BJ (cell line): ENCODE measurements around the gene SEPTIN8. TPM values are rescaled to one million over a fixed set of nuclear protein-coding genes. Genes with fewer than 3 reads are reported as not detected.
A peak's percentile ranks its signal among the peaks of the same experiment; 100 is the strongest.

Source experiments
- CTCF ChIA-PET: fragments of 350-600 bp; formaldehyde crosslinking; extraction: SDS; loops from one replicate; lab custom pipeline; 2021; ENCODE audit warnings: antibody characterized with exemption, inconsistent platforms; lab: Yijun Ruan, JAX
- POLR2A ChIA-PET: fragments of 300-600 bp; sonication (Branson Sonifier 250); formaldehyde crosslinking; extraction: SDS; loops from one replicate; lab custom pipeline; 2021; ENCODE audit warnings: antibody characterized with exemption; lab: Charles Lee
- DNase-seq: peaks from one replicate; pipeline ENCODE4 v3.0.0-alpha.2; 2011; ENCODE audit warnings: low read depth
- H3K27me3 ChIP-seq: 2 replicates; pipeline ENCODE4 v1.6.0; 2011; ENCODE audit warnings: low read length; ENCODE audit not compliant: control insufficient read depth, insufficient read depth
- H3K36me3 ChIP-seq: 2 replicates; pipeline ENCODE4 v1.5.1; 2011; ENCODE audit warnings: low read length; ENCODE audit not compliant: control insufficient read depth, insufficient read depth
- H3K4me3 ChIP-seq: 2 replicates; pipeline ENCODE4 v1.5.1; 2011; ENCODE audit warnings: low read depth, mild to moderate bottlenecking, control low read depth, low read length
- CTCF ChIP-seq: IDR thresholded peaks from 2 replicates; pipeline ENCODE4 v1.5.1; 2011; ENCODE audit warnings: low read depth, mild to moderate bottlenecking, control low read depth, inconsistent platforms, low read length, moderate library complexity; ENCODE audit not compliant: insufficient read depth
- polyA plus RNA-seq: library from polyadenylated mRNA; depleted of rRNA; stranded (reverse); fragments of >200 nt; gene quantifications from 2 replicates; pipeline ENCODE4 v1.2.3, GENCODE V29; 2011

The SEPTIN8 gene
- polyA plus RNA-seq, 1 experiment, result 67.8 TPM

GRCh38 chr5:132821350-132821749, 44.3 kb upstream of the SEPTIN8 start:
- H3K4me3 ChIP-seq, result no peak overlapping the region
- CTCF ChIA-PET, result interaction anchor here (0.7 to 9.4 kb wide), 16 partner anchors 8 to 438 kb away, joined by 3 to 102 read pairs (median 11); partner anchors contain the start of genes GDF9, SHROOM1 and UQCRQ

GRCh38 chr5:132820162-132820754, 43.2 kb upstream of the SEPTIN8 start:
- ChIA-PET CTCF (interaction anchor here (0.6 to 9.4 kb wide), 40 partner anchors 9 to 641 kb away, joined by 3 to 102 read pairs (median 5); partner anchors contain the start of genes CCNI2, GDF9, IL13 and KIF3A), POLR2A (no interaction called here)
- DNase-seq, result no peak
- TF ChIP-seq CTCF, result peak; percentile 87
- Histone ChIP-seq H3K36me3 (peaks cover 8% of the 10 kb centered on the region), H3K4me3 (no peak overlapping the region), H3K27me3 (no peaks in the 10 kb centered on the region)

More at GRCh38 chr5:132821350-132821749, 44.3 kb upstream of the SEPTIN8 start:
- Histone ChIP-seq H3K36me3 (peaks cover 8% of the 10 kb centered on the region), H3K27me3 (no peaks in the 10 kb centered on the region)
- DNase-seq, result no peak
- POLR2A ChIA-PET, result no interaction called here
- no peak for TF ChIP-seq CTCF

DNA sequence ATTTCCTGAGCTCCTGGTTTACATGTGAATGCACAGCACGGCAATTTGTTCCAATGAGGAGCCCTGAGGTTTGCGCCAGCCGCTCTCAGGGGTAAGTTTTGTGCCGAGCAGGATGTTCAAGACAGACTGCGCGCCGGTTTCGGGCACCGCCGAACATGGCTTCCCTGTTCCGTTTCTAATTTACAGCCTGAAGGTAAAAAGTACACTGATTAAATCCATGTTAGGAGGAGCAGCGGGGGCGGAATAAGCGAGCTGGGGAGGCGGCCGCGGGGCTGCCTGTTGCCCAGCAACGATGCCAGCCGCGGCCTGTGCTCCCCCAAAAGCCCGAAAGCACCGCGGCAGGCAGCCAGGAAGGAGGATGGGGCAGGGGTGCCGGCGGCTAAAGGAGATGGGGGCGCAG, 42.4 kb upstream of the SEPTIN8 start:
- no peak for TF ChIP-seq CTCF
- POLR2A ChIA-PET, result no interaction called here
- DNase-seq, result no peak
- CTCF ChIA-PET, result interaction anchor here (0.7 to 9.4 kb wide), 38 partner anchors 10 to 511 kb away, joined by 3 to 102 read pairs (median 5); partner anchors contain the start of genes CCNI2, GDF9, IL13 and KIF3A
- H3K4me3 ChIP-seq, result no peak overlapping the region
- no peaks in the 10 kb centered on the region for H3K27me3 ChIP-seq
- H3K36me3 ChIP-seq, result peaks cover 4% of the 10 kb centered on the region

DNA sequence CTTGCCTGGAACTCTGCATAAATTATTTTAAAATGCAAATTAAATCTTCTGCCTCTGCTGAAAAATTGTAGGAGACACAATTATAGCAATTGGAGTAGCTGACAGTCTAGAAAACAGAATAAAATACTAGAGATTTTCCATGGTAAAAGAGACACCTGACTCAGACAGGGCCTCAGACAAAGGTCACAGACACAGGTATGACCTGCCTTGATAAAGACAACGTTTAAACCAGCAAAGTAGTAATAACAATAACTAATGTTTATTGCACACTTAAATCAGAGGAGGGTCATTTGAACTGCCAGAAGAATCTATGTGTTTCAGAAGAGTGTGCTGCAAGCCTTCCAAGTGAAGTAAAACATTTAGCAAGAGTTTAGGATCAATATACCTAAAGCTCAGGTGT, 40.0 kb upstream of the SEPTIN8 start:
- CTCF ChIA-PET, result interaction anchor here (0.9 to 9.4 kb wide), 5 partner anchors 12 to 79 kb away, joined by 3 to 102 read pairs (median 4); partner anchors contain the start of gene SHROOM1
- no peak for DNase-seq
- Histone ChIP-seq H3K4me3 (no peak overlapping the region), H3K36me3 (no peaks in the 10 kb centered on the region; the same call in 1 of the 2 replicates), H3K27me3 (peaks cover 8% of the 10 kb centered on the region)
- POLR2A ChIA-PET, result no interaction called here
- no peak for TF ChIP-seq CTCF

GRCh38 chr5:132816554-132816953, 39.5 kb upstream of the SEPTIN8 start:
- Histone ChIP-seq H3K36me3 (no peaks in the 10 kb centered on the region; the same call in 1 of the 2 replicates), H3K27me3 (peaks cover 13% of the 10 kb centered on the region), H3K4me3 (no peak overlapping the region)
- CTCF ChIA-PET, result interaction anchor here (0.9 to 9.4 kb wide), 5 partner anchors 13 to 78 kb away, joined by 3 to 102 read pairs (median 4); partner anchors contain the start of gene SHROOM1
- no peak for TF ChIP-seq CTCF
- POLR2A ChIA-PET, result no interaction called here
- DNase-seq, result no peak
